GM23248 (cell line): ENCODE measurements around the gene SLC30A3.

ENCODE experiments used
- EZH2 ChIP-seq: fragments of 200-600 bp; sonication (generic); IDR thresholded peaks from 2 replicates; pipeline ENCODE4 v1.6.1; 2018; ENCODE audit warnings: antibody characterized with exemption, mild to moderate bottlenecking; ENCODE audit not compliant: insufficient read depth, poor library complexity, severe bottlenecking
- EZH2phosphoT487 ChIP-seq: fragments of 200-600 bp; sonication (generic); IDR thresholded peaks from 2 replicates; pipeline ENCODE4 v1.6.1; 2018; ENCODE audit warnings: antibody characterized with exemption, moderate library complexity, mild to moderate bottlenecking, low read depth; ENCODE audit not compliant: insufficient read depth

GRCh38 chr2:27236136-27236535, 26.7 kb downstream of the SLC30A3 start:
- no peak for TF ChIP-seq EZH2
- no peak for TF ChIP-seq EZH2phosphoT487
